ENCODE results near the gene RAP1GAP2.

RAP1GAP2 gene

GRCh38 chr17:2947996-2948550, 151.8 kb downstream of the RAP1GAP2 start:
- DNase-seq (ENCODE audit: low read depth) = no peak

GRCh38 chr17:2948721-2949468, 152.7 kb downstream of the RAP1GAP2 start:
- no peak for DNase-seq (ENCODE audit: low read depth)

- no peak for DNase-seq (ENCODE audit: low read depth)
These were observed 153.3 kb downstream of the RAP1GAP2 start for GRCh38 chr17:2949469-2950044.

GRCh38 chr17:2950846-2951245, 154.6 kb downstream of the RAP1GAP2 start:
- no peak for DNase-seq (ENCODE audit: low read depth)

GRCh38 chr17:2952174-2952845, 156.1 kb downstream of the RAP1GAP2 start:
- no peak for DNase-seq (ENCODE audit: low read depth)

GRCh38 chr17:2954898-2955445, 158.7 kb downstream of the RAP1GAP2 start:
- DNase-seq (ENCODE audit: low read depth) = peak; percentile 80

GRCh38 chr17:2955931-2956582, 159.8 kb downstream of the RAP1GAP2 start:
- DNase-seq (ENCODE audit: low read depth) = no peak

- no peak for DNase-seq (ENCODE audit: low read depth)
These were observed 161.5 kb downstream of the RAP1GAP2 start for GRCh38 chr17:2957631-2958286.

- no peak for DNase-seq (ENCODE audit: low read depth)
These were observed 162.5 kb downstream of the RAP1GAP2 start for GRCh38 chr17:2958706-2959222.

- no peak for DNase-seq (ENCODE audit: low read depth)
These were observed 163.3 kb downstream of the RAP1GAP2 start for GRCh38 chr17:2959371-2960130.

GRCh38 chr17:2961446-2961845, 165.2 kb downstream of the RAP1GAP2 start:
- no peak for DNase-seq (ENCODE audit: low read depth)

GRCh38 chr17:2962236-2962635, 166.0 kb downstream of the RAP1GAP2 start:
- no peak for DNase-seq (ENCODE audit: low read depth)

GRCh38 chr17:2962729-2963128, 166.5 kb downstream of the RAP1GAP2 start:
- no peak for DNase-seq (ENCODE audit: low read depth)

GRCh38 chr17:2963332-2964027, 167.2 kb downstream of the RAP1GAP2 start:
- DNase-seq (ENCODE audit: low read depth) = no peak

GRCh38 chr17:2964028-2964356, 167.8 kb downstream of the RAP1GAP2 start:
- DNase-seq (ENCODE audit: low read depth) = no peak

GRCh38 chr17:2964370-2964769, 168.1 kb downstream of the RAP1GAP2 start:
- DNase-seq (ENCODE audit: low read depth) = no peak

GRCh38 chr17:2964831-2965230, 168.6 kb downstream of the RAP1GAP2 start:
- no peak for DNase-seq (ENCODE audit: low read depth)

GRCh38 chr17:2965621-2966595, 169.7 kb downstream of the RAP1GAP2 start:
- DNase-seq (ENCODE audit: low read depth) = no peak

- no peak for DNase-seq (ENCODE audit: low read depth)
These were observed 171.3 kb downstream of the RAP1GAP2 start for GRCh38 chr17:2967515-2967914.
